ENCODE data around the gene CTDP1.

GRCh38 chr18:79786304-79786703 is 106.7 kb downstream of the CTDP1 start:
- no peak for TF ChIP-seq CTCF (IDR thresholded peaks at IDR 0.05)
- no peak for TF ChIP-seq POLR2A (IDR thresholded peaks at IDR 0.05)
